ENCODE results near the gene CDADC1.

CDADC1 gene

GRCh38 chr13:49235856-49236431 is 11.8 kb upstream of the CDADC1 start:
- DNase-seq (ENCODE audit: low read depth in 2 of 3, low spot score in 1 of 3): no peak

GRCh38 chr13:49238621-49239020 is 9.1 kb upstream of the CDADC1 start:
- DNase-seq (ENCODE audit: low read depth in 2 of 3, low spot score in 1 of 3): no peak

- peak in 1 of 3 donors; percentile 24 for DNase-seq (ENCODE audit: low read depth in 2 of 3, low spot score in 1 of 3)
Observed at GRCh38 chr13:49240017-49240416, 7.7 kb upstream of the CDADC1 start.

GRCh38 chr13:49241296-49241695 is 6.4 kb upstream of the CDADC1 start:
- no peak for DNase-seq (ENCODE audit: low read depth in 2 of 3, low spot score in 1 of 3)

- DNase-seq (ENCODE audit: low read depth in 2 of 3, low spot score in 1 of 3): no peak
Observed at GRCh38 chr13:49245101-49245500, 2.6 kb upstream of the CDADC1 start.

- DNase-seq (ENCODE audit: low read depth in 2 of 3, low spot score in 1 of 3): no peak
Observed at GRCh38 chr13:49246850-49247642, 679 bp upstream of the CDADC1 start.

- no peak for DNase-seq (ENCODE audit: low read depth in 2 of 3, low spot score in 1 of 3)
Observed at GRCh38 chr13:49248622-49249002, 887 bp downstream of the CDADC1 start.

- DNase-seq (ENCODE audit: low read depth in 2 of 3, low spot score in 1 of 3): no peak
Observed at GRCh38 chr13:49251326-49251725, 3.6 kb downstream of the CDADC1 start.

GRCh38 chr13:49253310-49253709 is 5.6 kb downstream of the CDADC1 start:
- no peak for DNase-seq (ENCODE audit: low read depth in 2 of 3, low spot score in 1 of 3)

GRCh38 chr13:49254007-49254406 is 6.3 kb downstream of the CDADC1 start:
- no peak for DNase-seq (ENCODE audit: low read depth in 2 of 3, low spot score in 1 of 3)

GRCh38 chr13:49256841-49257240 is 9.1 kb downstream of the CDADC1 start:
- DNase-seq (ENCODE audit: low read depth in 2 of 3, low spot score in 1 of 3): no peak

- DNase-seq (ENCODE audit: low read depth in 2 of 3, low spot score in 1 of 3): no peak
Observed at GRCh38 chr13:49258089-49258796, 10.5 kb downstream of the CDADC1 start.

GRCh38 chr13:49259586-49259985 is 11.9 kb downstream of the CDADC1 start:
- DNase-seq (ENCODE audit: low read depth in 2 of 3, low spot score in 1 of 3): no peak

GRCh38 chr13:49262634-49263033 is 14.9 kb downstream of the CDADC1 start:
- no peak for DNase-seq (ENCODE audit: low read depth in 2 of 3, low spot score in 1 of 3)

GRCh38 chr13:49265822-49266221 is 18.1 kb downstream of the CDADC1 start:
- no peak for DNase-seq (ENCODE audit: low read depth in 2 of 3, low spot score in 1 of 3)

GRCh38 chr13:49271264-49271663 is 23.5 kb downstream of the CDADC1 start:
- DNase-seq (ENCODE audit: low read depth in 2 of 3, low spot score in 1 of 3): no peak

GRCh38 chr13:49272296-49272695 is 24.6 kb downstream of the CDADC1 start:
- DNase-seq (ENCODE audit: low read depth in 2 of 3, low spot score in 1 of 3): no peak

- DNase-seq (ENCODE audit: low read depth in 2 of 3, low spot score in 1 of 3): no peak
Observed at GRCh38 chr13:49278211-49278610, 30.5 kb downstream of the CDADC1 start.

- no peak for DNase-seq (ENCODE audit: low read depth in 2 of 3, low spot score in 1 of 3)
Observed at GRCh38 chr13:49279112-49279511, 31.4 kb downstream of the CDADC1 start.

- no peak for DNase-seq (ENCODE audit: low read depth in 2 of 3, low spot score in 1 of 3)
Observed at GRCh38 chr13:49279885-49280284, 32.2 kb downstream of the CDADC1 start.

- no peak for DNase-seq (ENCODE audit: low read depth in 2 of 3, low spot score in 1 of 3)
Observed at GRCh38 chr13:49287995-49288394, 40.3 kb downstream of the CDADC1 start.

- DNase-seq (ENCODE audit: low read depth in 2 of 3, low spot score in 1 of 3): no peak
Observed at GRCh38 chr13:49288458-49288857, 40.7 kb downstream of the CDADC1 start.
